HG02884 (cell line): ENCODE data around the gene PLXNA2.

Experiments
- ATAC-seq: cut with Tn5 transposase; IDR thresholded peaks from one replicate; pipeline ENCODE4 v1.9.1; 2021; ENCODE audit warnings: mild to moderate bottlenecking, moderate library complexity; ENCODE audit not compliant: unreplicated experiment

The PLXNA2 gene

GRCh38 chr1:208149213-208149612, 95.0 kb downstream of the PLXNA2 start:
- no peak for ATAC-seq

- no peak for ATAC-seq
Observed at GRCh38 chr1:208148380-208148779, 95.8 kb downstream of the PLXNA2 start.

GRCh38 chr1:208146650-208147049, 97.5 kb downstream of the PLXNA2 start:
- ATAC-seq: no peak

- no peak for ATAC-seq
Observed at GRCh38 chr1:208145167-208145566, 99.0 kb downstream of the PLXNA2 start.

- no peak for ATAC-seq
Observed at GRCh38 chr1:208142590-208143382, 101.4 kb downstream of the PLXNA2 start.

GRCh38 chr1:208141610-208142192, 102.5 kb downstream of the PLXNA2 start:
- ATAC-seq: no peak

- no peak for ATAC-seq
Observed at GRCh38 chr1:208139434-208140045, 104.6 kb downstream of the PLXNA2 start.

GRCh38 chr1:208137193-208137592, 107.0 kb downstream of the PLXNA2 start:
- ATAC-seq: no peak

- no peak for ATAC-seq
Observed at GRCh38 chr1:208136459-208137182, 107.6 kb downstream of the PLXNA2 start.

- no peak for ATAC-seq
Observed at GRCh38 chr1:208135354-208135753, 108.8 kb downstream of the PLXNA2 start.

- no peak for ATAC-seq
Observed at GRCh38 chr1:208134491-208134890, 109.7 kb downstream of the PLXNA2 start.

- ATAC-seq: no peak
Observed at GRCh38 chr1:208133355-208133754, 110.8 kb downstream of the PLXNA2 start.

GRCh38 chr1:208132287-208132882, 111.8 kb downstream of the PLXNA2 start:
- ATAC-seq: peak; percentile 94

- ATAC-seq: peak; percentile 34
Observed at GRCh38 chr1:208131621-208132286, 112.4 kb downstream of the PLXNA2 start.

GRCh38 chr1:208129487-208129886, 114.7 kb downstream of the PLXNA2 start:
- ATAC-seq: no peak

GRCh38 chr1:208129060-208129459, 115.1 kb downstream of the PLXNA2 start:
- ATAC-seq: no peak

- no peak for ATAC-seq
Observed at GRCh38 chr1:208127792-208128529, 116.2 kb downstream of the PLXNA2 start.

- ATAC-seq: no peak
Observed at GRCh38 chr1:208127284-208127683, 116.9 kb downstream of the PLXNA2 start.

GRCh38 chr1:208126108-208126507, 118.1 kb downstream of the PLXNA2 start:
- ATAC-seq: no peak
